Brain microvascular endothelial cell (primary cell): ENCODE measurements around the gene KLHDC10.

Experiments used
- DNase-seq: peaks from one replicate; pipeline ENCODE4 v3.0.0-alpha.2; 2020
- H3K27ac ChIP-seq: fragments of 250-450 bp; sonication (Bioruptor Pico); 2 replicates; pipeline ENCODE4 v1.5.1; 2020; ENCODE audit warnings: mild to moderate bottlenecking, moderate library complexity
- H3K27me3 ChIP-seq: fragments of 250-450 bp; sonication (Bioruptor Pico); replicated peaks from 2 replicates; pipeline ENCODE4 v1.5.1; 2020; ENCODE audit warnings: mild to moderate bottlenecking
- H3K36me3 ChIP-seq: fragments of 250-450 bp; sonication (Bioruptor Pico); replicated peaks from 2 replicates; pipeline ENCODE4 v1.5.1; 2020; ENCODE audit warnings: mild to moderate bottlenecking
- H3K4me3 ChIP-seq: 2 replicates; pipeline ENCODE4 v1.5.1; 2011; ENCODE audit warnings: low read depth, mild to moderate bottlenecking, control low read depth, low read length, moderate library complexity
- in situ Hi-C: cut with HindIII; loops from 2 replicates; pipeline ENCODE4 v1.10.0; 2017; ENCODE audit warnings: low sequenced_read_pairs, low pct_ligation_motif_present
- TF ChIP-seq, protein P1 (sequence below): IDR thresholded peaks from 2 replicates; pipeline ENCODE4 v1.5.1; 2011; ENCODE audit warnings: low read depth, mild to moderate bottlenecking, moderate library complexity, low read length, control low read depth, inconsistent platforms; ENCODE audit errors: missing control alignments

KLHDC10 gene

DNA sequence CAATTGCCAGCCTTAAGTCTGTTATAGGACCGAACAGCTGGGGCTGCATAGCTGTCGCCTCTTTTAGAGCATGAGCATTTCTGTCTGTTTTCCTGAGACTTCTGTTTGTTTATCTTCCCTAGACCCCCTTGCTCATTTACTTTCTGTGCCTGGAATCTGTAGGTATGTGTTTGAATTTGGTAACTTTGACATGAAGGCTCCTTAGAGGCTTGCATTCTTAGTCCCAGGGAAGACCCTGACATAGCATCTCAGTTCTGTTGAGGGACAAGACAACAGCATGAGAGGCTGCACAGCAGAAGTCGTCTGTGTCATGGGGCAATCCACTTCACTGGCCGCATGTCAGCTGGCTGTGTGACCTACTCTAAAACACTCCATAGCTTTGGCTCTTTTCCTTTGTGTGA is 58.7 kb downstream of the KLHDC10 start:
- DNase-seq: no peak
- no peaks in the 10 kb centered on the region for H3K27me3 ChIP-seq
- in situ Hi-C loops: no loop called here
- no peak overlapping the region for H3K4me3 ChIP-seq
- TF ChIP-seq, protein P1, sequence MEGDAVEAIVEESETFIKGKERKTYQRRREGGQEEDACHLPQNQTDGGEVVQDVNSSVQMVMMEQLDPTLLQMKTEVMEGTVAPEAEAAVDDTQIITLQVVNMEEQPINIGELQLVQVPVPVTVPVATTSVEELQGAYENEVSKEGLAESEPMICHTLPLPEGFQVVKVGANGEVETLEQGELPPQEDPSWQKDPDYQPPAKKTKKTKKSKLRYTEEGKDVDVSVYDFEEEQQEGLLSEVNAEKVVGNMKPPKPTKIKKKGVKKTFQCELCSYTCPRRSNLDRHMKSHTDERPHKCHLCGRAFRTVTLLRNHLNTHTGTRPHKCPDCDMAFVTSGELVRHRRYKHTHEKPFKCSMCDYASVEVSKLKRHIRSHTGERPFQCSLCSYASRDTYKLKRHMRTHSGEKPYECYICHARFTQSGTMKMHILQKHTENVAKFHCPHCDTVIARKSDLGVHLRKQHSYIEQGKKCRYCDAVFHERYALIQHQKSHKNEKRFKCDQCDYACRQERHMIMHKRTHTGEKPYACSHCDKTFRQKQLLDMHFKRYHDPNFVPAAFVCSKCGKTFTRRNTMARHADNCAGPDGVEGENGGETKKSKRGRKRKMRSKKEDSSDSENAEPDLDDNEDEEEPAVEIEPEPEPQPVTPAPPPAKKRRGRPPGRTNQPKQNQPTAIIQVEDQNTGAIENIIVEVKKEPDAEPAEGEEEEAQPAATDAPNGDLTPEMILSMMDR: no peak
- H3K27ac ChIP-seq: no peak overlapping the region
- H3K36me3 ChIP-seq: peaks cover 34% of the 10 kb centered on the region

DNA sequence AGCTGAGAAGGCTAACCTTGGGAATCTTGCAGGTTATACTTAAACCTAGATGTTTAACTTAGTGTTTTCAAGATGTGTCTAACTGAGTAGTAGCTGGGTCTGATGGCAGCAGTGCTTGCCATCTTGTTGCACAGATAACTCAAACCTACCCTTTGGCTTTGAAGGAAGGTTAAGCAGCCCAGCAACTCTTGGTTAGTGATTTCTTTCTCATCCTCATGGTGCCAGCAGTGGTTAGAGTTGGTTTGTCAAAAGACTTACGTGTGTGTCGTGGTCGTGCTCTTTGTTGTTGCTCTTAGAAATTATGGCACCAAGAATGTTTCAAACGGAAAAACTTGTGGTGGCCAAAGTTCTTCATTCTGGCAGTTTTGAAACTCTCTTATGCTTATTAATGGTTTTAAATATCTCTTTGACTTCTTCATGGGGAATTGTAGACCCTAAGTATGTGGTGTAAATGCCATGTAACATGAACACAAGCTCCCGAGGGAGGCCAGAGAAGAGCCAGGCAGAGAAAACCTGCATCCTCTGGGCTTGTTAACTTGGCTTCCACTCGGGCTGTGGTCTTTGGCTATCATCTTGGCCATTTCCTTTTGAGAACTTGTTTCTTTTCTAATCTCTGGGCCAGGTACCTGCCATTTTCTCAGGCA is 61.0 kb downstream of the KLHDC10 start:
- in situ Hi-C loops: no loop called here
- DNase-seq: no peak
- Histone ChIP-seq H3K36me3 (peaks cover 29% of the 10 kb centered on the region), H3K27ac (no peak overlapping the region), H3K27me3 (no peaks in the 10 kb centered on the region), H3K4me3 (no peak overlapping the region)
- TF ChIP-seq, protein P1: no peak

DNA sequence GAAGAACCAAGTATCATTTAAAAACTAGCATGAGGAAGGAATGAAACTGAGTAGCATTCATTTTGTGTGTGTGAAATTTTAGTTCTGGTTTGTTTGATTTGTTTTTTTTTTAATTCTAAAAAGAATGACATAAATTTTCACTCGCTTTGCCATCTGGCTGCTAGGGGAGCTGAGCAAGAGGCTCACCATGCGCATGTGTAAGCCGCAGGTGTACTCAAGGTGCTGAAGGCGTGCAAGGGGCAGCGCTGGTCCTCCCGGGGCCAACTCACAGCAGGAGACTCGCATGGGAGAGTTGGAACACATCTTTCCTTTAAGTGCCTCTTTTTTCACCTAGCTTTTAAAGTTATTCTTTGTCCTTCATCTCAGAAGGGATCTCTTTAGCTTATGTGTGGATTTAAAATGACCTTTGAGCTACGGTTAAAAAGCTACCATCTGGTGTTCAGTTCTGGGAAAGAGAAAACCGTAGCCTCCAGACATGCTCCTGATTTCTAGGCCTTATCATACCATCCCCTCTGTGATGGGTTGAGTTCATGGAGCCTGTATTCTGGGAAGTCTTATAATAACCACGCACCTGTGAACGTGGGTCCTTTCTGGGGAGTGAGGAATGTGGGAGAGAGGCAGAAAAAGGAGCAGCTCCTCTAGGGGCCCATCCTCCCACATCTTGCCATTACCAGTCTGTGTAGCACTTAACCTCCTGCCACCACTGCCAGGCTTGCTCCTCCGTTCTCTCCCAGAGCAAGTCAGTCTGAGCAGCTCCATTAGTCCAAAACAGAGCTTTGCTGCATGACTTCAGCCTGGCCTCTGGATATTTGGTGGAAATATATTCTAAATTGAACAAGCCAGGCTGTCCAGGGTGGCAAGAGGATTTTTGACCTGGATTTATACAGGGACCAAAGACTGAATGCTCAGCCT is 61.9 kb downstream of the KLHDC10 start:
- TF ChIP-seq, protein P1: no peak
- in situ Hi-C loops: no loop called here
- Histone ChIP-seq H3K36me3 (peaks cover 26% of the 10 kb centered on the region), H3K4me3 (no peak overlapping the region), H3K27ac (no peak overlapping the region), H3K27me3 (no peaks in the 10 kb centered on the region)
- DNase-seq: no peak

DNA sequence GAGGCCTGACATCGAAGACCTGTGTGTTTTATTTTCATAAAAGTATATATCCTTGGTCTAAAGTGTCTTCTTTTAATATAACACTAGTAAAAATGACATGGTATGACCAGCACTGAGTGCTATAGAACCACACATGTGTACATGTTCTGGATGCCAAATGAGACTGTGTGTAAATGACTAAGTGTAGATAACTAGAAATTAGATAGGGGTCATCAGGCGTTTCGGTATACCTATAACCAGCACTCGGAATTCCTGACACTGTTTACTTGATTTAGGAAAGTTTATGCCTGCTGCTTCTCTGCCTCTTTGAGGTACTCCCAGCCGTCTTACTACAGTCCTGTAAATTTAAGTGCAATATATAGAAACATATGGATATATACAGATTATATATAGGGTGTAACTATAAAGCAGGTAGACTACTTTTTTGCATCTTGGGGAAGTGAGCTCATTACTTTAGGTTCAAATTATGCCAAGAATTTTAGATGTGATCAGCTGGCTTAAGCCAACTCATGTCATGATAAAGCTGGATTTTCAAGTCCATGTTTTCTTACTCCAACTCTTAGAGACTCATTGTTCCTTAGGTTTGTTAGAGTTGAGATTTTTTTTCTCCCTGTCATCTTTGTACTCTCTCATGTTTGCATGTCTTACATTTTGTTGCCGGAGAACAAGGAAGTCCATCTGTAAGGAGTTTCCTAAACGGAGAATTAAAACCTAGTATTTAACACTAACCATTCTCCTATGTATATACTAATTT is 62.9 kb downstream of the KLHDC10 start:
- TF ChIP-seq, protein P1: no peak
- in situ Hi-C loops: no loop called here
- DNase-seq: no peak
- Histone ChIP-seq H3K36me3 (peaks cover 31% of the 10 kb centered on the region), H3K27me3 (no peaks in the 10 kb centered on the region), H3K27ac (no peak overlapping the region), H3K4me3 (no peak overlapping the region)

DNA sequence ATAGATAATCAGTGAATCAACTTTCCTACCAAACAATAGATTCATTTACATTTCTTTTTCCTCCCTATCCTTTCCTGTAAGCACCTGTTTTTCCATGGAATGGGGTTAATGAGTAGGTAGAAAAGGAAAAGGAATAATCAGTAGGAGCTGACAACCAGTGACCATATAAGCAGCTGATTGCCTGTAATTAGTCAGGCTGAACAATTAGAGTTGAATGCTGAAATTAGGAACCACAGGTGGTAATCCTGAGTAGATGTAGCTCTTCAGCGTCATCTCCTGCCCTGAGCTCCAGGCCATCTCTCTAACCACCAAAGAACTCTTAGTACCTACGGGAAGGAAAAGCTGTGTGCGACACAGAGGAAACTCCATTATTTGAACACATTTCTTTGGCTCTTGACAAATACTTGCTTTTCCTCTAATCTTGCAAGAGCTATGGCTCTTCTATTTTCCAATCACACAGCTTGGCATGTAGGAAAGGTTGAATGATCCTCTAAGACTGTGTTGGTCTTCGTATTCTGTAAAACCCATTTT is 63.8 kb downstream of the KLHDC10 start:
- H3K27ac ChIP-seq: no peak overlapping the region
- no peak for DNase-seq
- in situ Hi-C loops: no loop called here

More for the DNA sequence above, 63.8 kb downstream of the KLHDC10 start:
- TF ChIP-seq, protein P1: no peak
- Histone ChIP-seq H3K36me3 (peaks cover 29% of the 10 kb centered on the region), H3K27me3 (no peaks in the 10 kb centered on the region), H3K4me3 (no peak overlapping the region)
